ENCODE measurements around the gene TMEM119.
A peak's percentile ranks its signal among the peaks of the same experiment; 100 is the strongest.
"Not testable (repeated sequence)": the region's sequence is repeated elsewhere in the genome, so short reads cannot be mapped to it uniquely, and the experiment has no call there.

Gene TMEM119

GRCh38 chr12:108578264-108578663, 19.6 kb downstream of the TMEM119 start:
- no peak for TF ChIP-seq CTCF (IDR thresholded peaks at IDR 0.05; ENCODE audit: extremely low read depth, insufficient read depth, missing control alignments)
- DNase-seq (ENCODE audit: low spot score), result no peak
- in situ Hi-C loops (cut with MboI; ENCODE audit: low pct_unique_long_range_greater_than_20kb, low sequenced_read_pairs, unreplicated experiment), result no loop called here

GRCh38 chr12:108577458-108577857, 20.4 kb downstream of the TMEM119 start:
- TF ChIP-seq CTCF (IDR thresholded peaks at IDR 0.05; ENCODE audit: extremely low read depth, insufficient read depth, missing control alignments), result no peak
- in situ Hi-C loops (cut with MboI; ENCODE audit: low pct_unique_long_range_greater_than_20kb, low sequenced_read_pairs, unreplicated experiment), result no loop called here
- DNase-seq (ENCODE audit: low spot score), result no peak

GRCh38 chr12:108576660-108577234, 21.1 kb downstream of the TMEM119 start:
- in situ Hi-C loops (cut with MboI; ENCODE audit: low pct_unique_long_range_greater_than_20kb, low sequenced_read_pairs, unreplicated experiment), result no loop called here
- TF ChIP-seq CTCF (IDR thresholded peaks at IDR 0.05; ENCODE audit: extremely low read depth, insufficient read depth, missing control alignments), result no peak
- no peak for DNase-seq (ENCODE audit: low spot score)

- no peak for TF ChIP-seq CTCF (IDR thresholded peaks at IDR 0.05; ENCODE audit: extremely low read depth, insufficient read depth, missing control alignments)
- DNase-seq (ENCODE audit: low spot score), result no peak
- in situ Hi-C loops (cut with MboI; ENCODE audit: low pct_unique_long_range_greater_than_20kb, low sequenced_read_pairs, unreplicated experiment), result no loop called here
Measured at GRCh38 chr12:108575199-108575912, 22.5 kb downstream of the TMEM119 start.

GRCh38 chr12:108574276-108574675, 23.6 kb downstream of the TMEM119 start:
- in situ Hi-C loops (cut with MboI; ENCODE audit: low pct_unique_long_range_greater_than_20kb, low sequenced_read_pairs, unreplicated experiment), result not testable (repeated sequence)

GRCh38 chr12:108573317-108573716, 24.6 kb downstream of the TMEM119 start:
- peak; percentile 59 for DNase-seq (ENCODE audit: low spot score)
- no peak for TF ChIP-seq CTCF (IDR thresholded peaks at IDR 0.05; ENCODE audit: extremely low read depth, insufficient read depth, missing control alignments)
- in situ Hi-C loops (cut with MboI; ENCODE audit: low pct_unique_long_range_greater_than_20kb, low sequenced_read_pairs, unreplicated experiment), result no loop called here

More at GRCh38 chr12:108574276-108574675, 23.6 kb downstream of the TMEM119 start:
- not testable (repeated sequence) for DNase-seq (ENCODE audit: low spot score)

- peak; percentile 22 for DNase-seq (ENCODE audit: low spot score)
- in situ Hi-C loops (cut with MboI; ENCODE audit: low pct_unique_long_range_greater_than_20kb, low sequenced_read_pairs, unreplicated experiment), result no loop called here
- no peak for TF ChIP-seq CTCF (IDR thresholded peaks at IDR 0.05; ENCODE audit: extremely low read depth, insufficient read depth, missing control alignments)
Measured at GRCh38 chr12:108572166-108572790, 25.6 kb downstream of the TMEM119 start.

Measured in GM13977 (cell line).